ENCODE data around the gene OR10A4.

Gene OR10A4

GRCh38 chr11:6876325-6876724, at the start of gene OR10A4:
Gene OR10A4, plus strand, starts transcription at chr11:6876625. Its CDS starts 23 bp downstream, at chr11:6876648.
- no peaks in the 10 kb centered on the region for H3K4me1 Mint-ChIP-seq

GRCh38 chr11:6828103-6828502, 48.3 kb upstream of the OR10A4 start:
- H3K4me3 Mint-ChIP-seq: no peak overlapping the region
- H3K36me3 Mint-ChIP-seq (ENCODE audit: low read depth): no peaks in the 10 kb centered on the region

More at GRCh38 chr11:6876325-6876724, at the start of gene OR10A4:
- DNase-seq: no peak
- no peak for TF ChIP-seq CTCF (IDR thresholded peaks at IDR 0.05)
- Mint-ChIP-seq H3K27me3 (ENCODE audit: low read depth, poor library complexity) (no peaks in the 10 kb centered on the region), H3K9me3 (no peaks in the 10 kb centered on the region), H3K36me3 (ENCODE audit: low read depth) (no peaks in the 10 kb centered on the region), H3K27ac (no peak within 1 kb of the TSS), H3K4me3 (no peak within 1 kb of the TSS)

GRCh38 chr11:6833356-6833755, 43.1 kb upstream of the OR10A4 start:
- no peak for DNase-seq
- Mint-ChIP-seq H3K4me3 (no peak overlapping the region), H3K9me3 (no peaks in the 10 kb centered on the region), H3K36me3 (ENCODE audit: low read depth) (no peaks in the 10 kb centered on the region), H3K4me1 (no peaks in the 10 kb centered on the region), H3K27ac (peak overlapping the region; percentile 11), H3K27me3 (ENCODE audit: low read depth, poor library complexity) (peaks cover 6% of the 10 kb centered on the region)
- no peak for TF ChIP-seq CTCF (IDR thresholded peaks at IDR 0.05)

More at GRCh38 chr11:6828103-6828502, 48.3 kb upstream of the OR10A4 start:
- no peak overlapping the region for H3K27ac Mint-ChIP-seq
- TF ChIP-seq CTCF (IDR thresholded peaks at IDR 0.05): no peak
- no peak for DNase-seq
- H3K9me3 Mint-ChIP-seq: no peaks in the 10 kb centered on the region
- no peaks in the 10 kb centered on the region for H3K4me1 Mint-ChIP-seq
- peaks cover under 1% of the 10 kb centered on the region for H3K27me3 Mint-ChIP-seq (ENCODE audit: low read depth, poor library complexity)

GRCh38 chr11:6834021-6834420, 42.4 kb upstream of the OR10A4 start:
- no peak overlapping the region for H3K4me3 Mint-ChIP-seq
- H3K27me3 Mint-ChIP-seq (ENCODE audit: low read depth, poor library complexity): peaks cover 6% of the 10 kb centered on the region
- H3K4me1 Mint-ChIP-seq: no peaks in the 10 kb centered on the region
- TF ChIP-seq CTCF (IDR thresholded peaks at IDR 0.05): no peak
- no peak for DNase-seq
- no peak overlapping the region for H3K27ac Mint-ChIP-seq
- no peaks in the 10 kb centered on the region for H3K36me3 Mint-ChIP-seq (ENCODE audit: low read depth)
- no peaks in the 10 kb centered on the region for H3K9me3 Mint-ChIP-seq

GRCh38 chr11:6841694-6842093, 34.7 kb upstream of the OR10A4 start:
- no peaks in the 10 kb centered on the region for H3K36me3 Mint-ChIP-seq (ENCODE audit: low read depth)
- H3K27me3 Mint-ChIP-seq (ENCODE audit: low read depth, poor library complexity): no peaks in the 10 kb centered on the region
- H3K4me3 Mint-ChIP-seq: no peak overlapping the region
- H3K27ac Mint-ChIP-seq: no peak overlapping the region
- TF ChIP-seq CTCF (IDR thresholded peaks at IDR 0.05): no peak
- no peak for DNase-seq
- peaks cover 10% of the 10 kb centered on the region for H3K9me3 Mint-ChIP-seq
- H3K4me1 Mint-ChIP-seq: peaks cover 9% of the 10 kb centered on the region

GRCh38 chr11:6843670-6844069, 32.8 kb upstream of the OR10A4 start:
- Mint-ChIP-seq H3K27ac (peak overlapping the region; percentile 2), H3K4me1 (peaks cover 9% of the 10 kb centered on the region), H3K4me3 (no peak overlapping the region), H3K36me3 (ENCODE audit: low read depth) (no peaks in the 10 kb centered on the region), H3K27me3 (ENCODE audit: low read depth, poor library complexity) (no peaks in the 10 kb centered on the region), H3K9me3 (peaks cover 14% of the 10 kb centered on the region)
- no peak for DNase-seq
- no peak for TF ChIP-seq CTCF (IDR thresholded peaks at IDR 0.05)
